Tibial nerve (tissue), 4 donors: ENCODE results near the gene UTP18. TPM values are rescaled to one million over a fixed set of nuclear protein-coding genes. Genes with fewer than 3 reads are reported as not detected.

Experiments
- DNase-seq, 2 donors: peaks; one replicate each; pipeline ENCODE4 v3.0.0-alpha.2; 2019; ENCODE audit warnings: low spot score in 2 of 2
- H3K27ac ChIP-seq, 4 donors: fragments of 200-600 bp; sonication (generic) in 3 of 4; one replicate each; pipeline ENCODE4 v1.5.1; 2017 to 2019; ENCODE audit warnings: mild to moderate bottlenecking in 1 of 4
- H3K27me3 ChIP-seq, 2 donors: fragments of 200-600 bp; sonication (generic) in 1 of 2; one replicate each; pipeline versions ENCODE4 v1.5.1 to v1.6.0; 2017 to 2019
- H3K36me3 ChIP-seq, 3 donors: fragments of 200-600 bp; sonication (generic); one replicate each; pipeline ENCODE4 v1.5.1; 2018 to 2019
- H3K4me1 ChIP-seq, 4 donors: fragments of 200-600 bp; sonication (generic) in 3 of 4; one replicate each; pipeline ENCODE4 v1.5.1; 2017 to 2019
- H3K4me3 ChIP-seq, 4 donors: fragments of 200-600 bp; sonication (generic) in 3 of 4; one replicate each; pipeline ENCODE4 v1.5.1; 2017 to 2019; ENCODE audit warnings: mild to moderate bottlenecking in 1 of 4, moderate library complexity in 1 of 4
- H3K9me3 ChIP-seq, 4 donors: fragments of 200-600 bp; sonication (generic) in 3 of 4; one replicate each; pipeline ENCODE4 v1.5.1; 2017 to 2019
- CTCF ChIP-seq, 5 experiments: fragments of 200-600 bp in 3 of 5; fragments of 450-650 bp in 2 of 5; sonication (generic) in 3 of 5; IDR thresholded peaks; one replicate each; pipeline ENCODE4 v1.5.1; 2016 to 2019; ENCODE audit warnings: antibody characterized with exemption in 5 of 5, mild to moderate bottlenecking in 3 of 5, moderate library complexity in 2 of 5
- EP300 ChIP-seq, 2 donors: sonication (generic); formaldehyde crosslinking; IDR thresholded peaks; one replicate each; pipeline ENCODE4 v1.6.1; 2017; ENCODE audit warnings: antibody characterized with exemption in 2 of 2, mild to moderate bottlenecking in 1 of 2
- POLR2A ChIP-seq, 2 donors: fragments of 450-650 bp; IDR thresholded peaks; one replicate each; pipeline ENCODE4 v1.6.1; 2017; ENCODE audit warnings: antibody characterized with exemption in 2 of 2, mild to moderate bottlenecking in 2 of 2, moderate library complexity in 2 of 2
- WGBS, 2 donors: methylation state at CpG; one replicate each; pipeline ENCODE4 v1.1.5; 2018; 5-methylcytosine and 5-hydroxymethylcytosine counted together
- total RNA-seq, 4 donors: library from RNA; depleted of rRNA; stranded (reverse); fragments of >200 nt; gene quantifications; one replicate each; pipeline ENCODE4 v1.1.0, GENCODE V29; 2016

Gene UTP18
- total RNA-seq, 4 donors from 2014 or later, result 28.8 to 55.3 (median 39.7) TPM

- peaks cover 0 to 10% (median 0%) of the 10 kb centered on the region in 3 donors for H3K36me3 ChIP-seq
- H3K27ac ChIP-seq, result no peak overlapping the region
- no peak overlapping the region for H3K4me3 ChIP-seq
- TF ChIP-seq EP300 (IDR thresholded peaks at IDR 0.05) (no peak), POLR2A (IDR thresholded peaks at IDR 0.05) (no peak), CTCF (IDR thresholded peaks at IDR 0.05) (no peak)
- 79 to 87% methylated on average over 4 of the region's 4 CpGs for WGBS, 2 donors
- no peak for DNase-seq
- no peaks in the 10 kb centered on the region for H3K9me3 ChIP-seq
- H3K27me3 ChIP-seq, result no peaks in the 10 kb centered on the region
- H3K4me1 ChIP-seq, result no peaks in the 10 kb centered on the region
Observed at GRCh38 chr17:51231999-51232398, 28.3 kb upstream of the UTP18 start.

- TF ChIP-seq EP300 (IDR thresholded peaks at IDR 0.05) (no peak), POLR2A (IDR thresholded peaks at IDR 0.05) (no peak), CTCF (IDR thresholded peaks at IDR 0.05) (no peak)
- H3K4me1 ChIP-seq, result no peaks in the 10 kb centered on the region
- H3K4me3 ChIP-seq, result no peak overlapping the region
- DNase-seq, result no peak
- 92% methylated on average over 6 of the region's 6 CpGs for WGBS, 2 donors
- peaks cover 0 to 10% (median 0%) of the 10 kb centered on the region in 3 donors for H3K36me3 ChIP-seq
- H3K9me3 ChIP-seq, result no peaks in the 10 kb centered on the region
- no peaks in the 10 kb centered on the region for H3K27me3 ChIP-seq
- no peak overlapping the region for H3K27ac ChIP-seq
Observed at GRCh38 chr17:51234162-51234561, 26.2 kb upstream of the UTP18 start.

GRCh38 chr17:51238255-51238887, 22.0 kb upstream of the UTP18 start:
- Histone ChIP-seq H3K27ac (no peak overlapping the region), H3K9me3 (no peaks in the 10 kb centered on the region), H3K36me3 (peaks cover 0 to 10% (median 0%) of the 10 kb centered on the region in 3 donors), H3K4me3 (no peak overlapping the region), H3K4me1 (no peaks in the 10 kb centered on the region), H3K27me3 (no peaks in the 10 kb centered on the region)
- TF ChIP-seq CTCF (IDR thresholded peaks at IDR 0.05) (no peak), EP300 (IDR thresholded peaks at IDR 0.05) (no peak), POLR2A (IDR thresholded peaks at IDR 0.05) (no peak)
- 88 to 90% methylated on average over 6 of the region's 6 CpGs for WGBS, 2 donors
- DNase-seq, result no peak

GRCh38 chr17:51240275-51240674, 20.1 kb upstream of the UTP18 start:
- no peak for DNase-seq
- Histone ChIP-seq H3K36me3 (peaks cover 0 to 10% (median 0%) of the 10 kb centered on the region in 3 donors), H3K9me3 (no peaks in the 10 kb centered on the region), H3K4me1 (no peaks in the 10 kb centered on the region), H3K4me3 (no peak overlapping the region), H3K27ac (no peak overlapping the region), H3K27me3 (no peaks in the 10 kb centered on the region)
- no peak for TF ChIP-seq CTCF (IDR thresholded peaks at IDR 0.05)
- TF ChIP-seq POLR2A (IDR thresholded peaks at IDR 0.05), result no peak
- TF ChIP-seq EP300 (IDR thresholded peaks at IDR 0.05), result no peak
- WGBS, 2 donors, result 94 to 97% methylated on average over 2 of the region's 2 CpGs

GRCh38 chr17:51244041-51244440, 16.3 kb upstream of the UTP18 start:
- H3K4me1 ChIP-seq, result no peaks in the 10 kb centered on the region
- no peaks in the 10 kb centered on the region for H3K27me3 ChIP-seq
- 76 to 79% methylated on average over 4 of the region's 4 CpGs for WGBS, 2 donors
- H3K9me3 ChIP-seq, result no peaks in the 10 kb centered on the region
- TF ChIP-seq EP300 (IDR thresholded peaks at IDR 0.05), result no peak
- no peak for TF ChIP-seq POLR2A (IDR thresholded peaks at IDR 0.05)
- TF ChIP-seq CTCF (IDR thresholded peaks at IDR 0.05), result no peak
- DNase-seq, result no peak
- H3K4me3 ChIP-seq, result no peak overlapping the region
- H3K36me3 ChIP-seq, result no peaks in the 10 kb centered on the region
- H3K27ac ChIP-seq, result no peak overlapping the region
